Neural cell (in vitro differentiated cells): ENCODE data around the gene VIPR1.
"Not testable (repeated sequence)": the region's sequence is repeated elsewhere in the genome, so short reads cannot be mapped to it uniquely, and the experiment has no call there.

ENCODE experiments used
- CTCF ChIP-seq: fragments of 450-650 bp; IDR thresholded peaks from 2 replicates; pipeline ENCODE4 v1.5.1; 2014; ENCODE audit warnings: antibody characterized with exemption, mild to moderate bottlenecking, moderate library complexity; ENCODE audit not compliant: poor library complexity, severe bottlenecking
- EP300 ChIP-seq: fragments of 450-650 bp; conservative IDR thresholded peaks from 2 replicates; pipeline ENCODE4 v1.6.1; 2014; ENCODE audit warnings: antibody characterized with exemption, mild to moderate bottlenecking, moderate library complexity; ENCODE audit not compliant: poor library complexity, severe bottlenecking
- EZH2 ChIP-seq: fragments of 200-600, 300-800 bp; shearing (Covaris generic), sonication (generic); IDR thresholded peaks from 2 replicates; pipeline ENCODE4 v1.6.1; 2014; ENCODE audit warnings: antibody characterized with exemption, low read length, borderline replicate concordance, mild to moderate bottlenecking; ENCODE audit not compliant: insufficient read depth, poor library complexity, severe bottlenecking
- MXI1 ChIP-seq: fragments of 450-650 bp; conservative IDR thresholded peaks from 2 replicates; pipeline ENCODE4 v1.6.1; 2014; ENCODE audit warnings: antibody characterized with exemption, mild to moderate bottlenecking; ENCODE audit not compliant: poor library complexity, severe bottlenecking
- POLR2AphosphoS5 ChIP-seq: IDR thresholded peaks from 2 replicates; pipeline ENCODE4 v1.6.1; 2012
- RAD21 ChIP-seq: fragments of 450-650 bp; conservative IDR thresholded peaks from 2 replicates; pipeline ENCODE4 v1.6.1; 2014; ENCODE audit warnings: antibody characterized with exemption, mild to moderate bottlenecking, moderate library complexity
- SMC3 ChIP-seq: fragments of 450-650 bp; conservative IDR thresholded peaks from 2 replicates; pipeline ENCODE4 v1.6.1; 2014; ENCODE audit warnings: antibody characterized with exemption, mild to moderate bottlenecking, moderate library complexity; ENCODE audit not compliant: poor library complexity
- TAF1 ChIP-seq: IDR thresholded peaks from 2 replicates; pipeline ENCODE4 v1.6.1; 2012; ENCODE audit warnings: low read depth
- TF ChIP-seq, protein P1 (sequence below): IDR thresholded peaks from 2 replicates; pipeline ENCODE4 v1.6.1; 2012; ENCODE audit warnings: borderline replicate concordance

DNA sequence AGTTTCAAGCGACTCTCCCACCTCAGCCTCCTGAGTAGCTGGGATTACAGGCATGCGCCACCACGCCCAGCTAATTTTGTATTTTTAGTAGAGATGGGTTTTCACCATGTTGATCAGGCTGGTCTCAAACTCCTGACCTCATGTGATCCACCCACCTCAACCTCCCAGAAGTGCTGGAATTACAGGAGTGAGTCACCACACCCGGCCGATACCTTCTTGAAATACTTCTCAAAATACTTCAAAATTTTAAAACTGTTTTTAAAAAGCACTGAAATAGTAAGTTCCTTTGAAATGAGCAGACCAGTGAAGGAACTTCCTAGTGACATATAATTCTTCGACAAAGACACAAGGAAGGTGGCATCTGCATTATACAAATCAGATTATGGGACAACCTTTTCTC lies 54.4 kb downstream of the VIPR1 start:
- TF ChIP-seq CTCF, POLR2AphosphoS5, EZH2, RAD21, EP300, TAF1, SMC3, MXI1: not testable (repeated sequence)
- TF ChIP-seq, protein P1, sequence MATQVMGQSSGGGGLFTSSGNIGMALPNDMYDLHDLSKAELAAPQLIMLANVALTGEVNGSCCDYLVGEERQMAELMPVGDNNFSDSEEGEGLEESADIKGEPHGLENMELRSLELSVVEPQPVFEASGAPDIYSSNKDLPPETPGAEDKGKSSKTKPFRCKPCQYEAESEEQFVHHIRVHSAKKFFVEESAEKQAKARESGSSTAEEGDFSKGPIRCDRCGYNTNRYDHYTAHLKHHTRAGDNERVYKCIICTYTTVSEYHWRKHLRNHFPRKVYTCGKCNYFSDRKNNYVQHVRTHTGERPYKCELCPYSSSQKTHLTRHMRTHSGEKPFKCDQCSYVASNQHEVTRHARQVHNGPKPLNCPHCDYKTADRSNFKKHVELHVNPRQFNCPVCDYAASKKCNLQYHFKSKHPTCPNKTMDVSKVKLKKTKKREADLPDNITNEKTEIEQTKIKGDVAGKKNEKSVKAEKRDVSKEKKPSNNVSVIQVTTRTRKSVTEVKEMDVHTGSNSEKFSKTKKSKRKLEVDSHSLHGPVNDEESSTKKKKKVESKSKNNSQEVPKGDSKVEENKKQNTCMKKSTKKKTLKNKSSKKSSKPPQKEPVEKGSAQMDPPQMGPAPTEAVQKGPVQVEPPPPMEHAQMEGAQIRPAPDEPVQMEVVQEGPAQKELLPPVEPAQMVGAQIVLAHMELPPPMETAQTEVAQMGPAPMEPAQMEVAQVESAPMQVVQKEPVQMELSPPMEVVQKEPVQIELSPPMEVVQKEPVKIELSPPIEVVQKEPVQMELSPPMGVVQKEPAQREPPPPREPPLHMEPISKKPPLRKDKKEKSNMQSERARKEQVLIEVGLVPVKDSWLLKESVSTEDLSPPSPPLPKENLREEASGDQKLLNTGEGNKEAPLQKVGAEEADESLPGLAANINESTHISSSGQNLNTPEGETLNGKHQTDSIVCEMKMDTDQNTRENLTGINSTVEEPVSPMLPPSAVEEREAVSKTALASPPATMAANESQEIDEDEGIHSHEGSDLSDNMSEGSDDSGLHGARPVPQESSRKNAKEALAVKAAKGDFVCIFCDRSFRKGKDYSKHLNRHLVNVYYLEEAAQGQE, result not testable (repeated sequence)
